ENCODE results near the gene MRGPRD.

- TF ChIP-seq, protein P1, sequence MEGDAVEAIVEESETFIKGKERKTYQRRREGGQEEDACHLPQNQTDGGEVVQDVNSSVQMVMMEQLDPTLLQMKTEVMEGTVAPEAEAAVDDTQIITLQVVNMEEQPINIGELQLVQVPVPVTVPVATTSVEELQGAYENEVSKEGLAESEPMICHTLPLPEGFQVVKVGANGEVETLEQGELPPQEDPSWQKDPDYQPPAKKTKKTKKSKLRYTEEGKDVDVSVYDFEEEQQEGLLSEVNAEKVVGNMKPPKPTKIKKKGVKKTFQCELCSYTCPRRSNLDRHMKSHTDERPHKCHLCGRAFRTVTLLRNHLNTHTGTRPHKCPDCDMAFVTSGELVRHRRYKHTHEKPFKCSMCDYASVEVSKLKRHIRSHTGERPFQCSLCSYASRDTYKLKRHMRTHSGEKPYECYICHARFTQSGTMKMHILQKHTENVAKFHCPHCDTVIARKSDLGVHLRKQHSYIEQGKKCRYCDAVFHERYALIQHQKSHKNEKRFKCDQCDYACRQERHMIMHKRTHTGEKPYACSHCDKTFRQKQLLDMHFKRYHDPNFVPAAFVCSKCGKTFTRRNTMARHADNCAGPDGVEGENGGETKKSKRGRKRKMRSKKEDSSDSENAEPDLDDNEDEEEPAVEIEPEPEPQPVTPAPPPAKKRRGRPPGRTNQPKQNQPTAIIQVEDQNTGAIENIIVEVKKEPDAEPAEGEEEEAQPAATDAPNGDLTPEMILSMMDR (IDR thresholded peaks at IDR 0.05; ENCODE audit: low read length), result no peak
- TF ChIP-seq EZH2 (optimal IDR thresholded peaks at IDR 0.05; ENCODE audit: low read depth, low read length) (no peak), EZH2phosphoT487 (IDR thresholded peaks at IDR 0.05; ENCODE audit: low read length) (no peak)
Measured at GRCh38 chr11:69011624-69012091, 30.9 kb upstream of the MRGPRD start.
